Mesenchymal stem cell (in vitro differentiated cells and primary cell): ENCODE data around the gene DGAT2.

ENCODE experiments used
- DNase-seq: peaks from one replicate; pipeline ENCODE4 v3.0.0-alpha.2; 2013
- H2AFZ ChIP-seq: one replicate; pipeline ENCODE4 v1.6.1; 2013; ENCODE audit warnings: low read depth, mild to moderate bottlenecking, control low read depth, inconsistent platforms, low read length, moderate library complexity
- H2AK5ac ChIP-seq: 2 replicates; pipeline ENCODE4 v1.6.1; 2013; ENCODE audit warnings: low read length, moderate library complexity, mild to moderate bottlenecking, inconsistent platforms; ENCODE audit not compliant: severe bottlenecking
- H2BK120ac ChIP-seq: one replicate; pipeline ENCODE4 v1.6.1; 2013; ENCODE audit warnings: low read depth, mild to moderate bottlenecking, inconsistent platforms, low read length, moderate library complexity
- H2BK12ac ChIP-seq, 2 experiments: one replicate each; pipeline ENCODE4 v1.6.1; 2013; ENCODE audit warnings: inconsistent platforms in 2 of 2, low read length in 2 of 2, mild to moderate bottlenecking in 2 of 2, moderate library complexity in 2 of 2, control low read depth in 1 of 2
- H2BK15ac ChIP-seq: one replicate; pipeline ENCODE4 v1.6.1; 2013; ENCODE audit warnings: mild to moderate bottlenecking, low read depth, inconsistent platforms; ENCODE audit not compliant: poor library complexity, severe bottlenecking
- H2BK5ac ChIP-seq: 2 replicates; pipeline ENCODE4 v1.6.1; 2013; ENCODE audit warnings: low read depth, mild to moderate bottlenecking, low read length, control low read depth, inconsistent platforms; ENCODE audit not compliant: poor library complexity, severe bottlenecking
- H3K14ac ChIP-seq, 2 experiments: one replicate each; pipeline ENCODE4 v1.6.1; 2013; ENCODE audit warnings: inconsistent platforms in 2 of 2, low read length in 2 of 2, control low read depth in 1 of 2, mild to moderate bottlenecking in 1 of 2, moderate library complexity in 1 of 2
- H3K18ac ChIP-seq, 2 experiments: one replicate each; pipeline ENCODE4 v1.6.1; 2013; ENCODE audit warnings: inconsistent platforms in 2 of 2, low read length in 2 of 2, control low read depth in 1 of 2, low read depth in 1 of 2, mild to moderate bottlenecking in 1 of 2
- H3K23ac ChIP-seq, 2 experiments: one replicate each; pipeline ENCODE4 v1.6.1; 2013; ENCODE audit warnings: inconsistent platforms in 2 of 2, low read length in 2 of 2, mild to moderate bottlenecking in 2 of 2, moderate library complexity in 2 of 2, control low read depth in 1 of 2
- H3K27ac ChIP-seq: 2 replicates; pipeline ENCODE4 v1.5.1; 2013; ENCODE audit warnings: mild to moderate bottlenecking, moderate library complexity, low read length, control low read depth, inconsistent platforms; ENCODE audit not compliant: poor library complexity, severe bottlenecking
- H3K27me3 ChIP-seq, 2 experiments: 2 replicates each; pipeline versions ENCODE4 v1.6.1 to v1.7.0; 2013; ENCODE audit warnings: low read length in 2 of 2, mild to moderate bottlenecking in 2 of 2, moderate library complexity in 2 of 2, control low read depth in 1 of 2, inconsistent platforms in 1 of 2; ENCODE audit not compliant: control insufficient read depth in 1 of 2, insufficient read depth in 1 of 2
- H3K36me3 ChIP-seq, 2 experiments: 2 replicates each; pipeline versions ENCODE4 v1.6.1 to v1.7.0; 2013; ENCODE audit warnings: low read length in 2 of 2, control low read depth in 1 of 2, inconsistent platforms in 1 of 2, low read depth in 1 of 2, mild to moderate bottlenecking in 1 of 2; ENCODE audit not compliant: insufficient read depth in 2 of 2, control insufficient read depth in 1 of 2
- H3K4ac ChIP-seq, 2 experiments: one replicate each; pipeline ENCODE4 v1.6.1; 2013; ENCODE audit warnings: inconsistent platforms in 2 of 2, low read length in 2 of 2, mild to moderate bottlenecking in 2 of 2, moderate library complexity in 2 of 2, control low read depth in 1 of 2, low read depth in 1 of 2
- H3K4me1 ChIP-seq: 2 replicates; pipeline ENCODE4 v1.6.1; 2013; ENCODE audit warnings: low read depth, low read length, control low read depth; ENCODE audit not compliant: control insufficient read depth, insufficient read depth
- H3K4me2 ChIP-seq: 2 replicates; pipeline ENCODE4 v1.6.1; 2013; ENCODE audit warnings: low read length, mild to moderate bottlenecking, inconsistent platforms; ENCODE audit not compliant: poor library complexity, severe bottlenecking
- H3K4me3 ChIP-seq, 2 experiments: 2 replicates each; pipeline versions ENCODE4 v1.5.1 to v1.7.0; 2013; ENCODE audit warnings: low read length in 2 of 2, mild to moderate bottlenecking in 2 of 2, control low read depth in 1 of 2, low read depth in 1 of 2; ENCODE audit not compliant: insufficient read depth in 1 of 2
- H3K79me1 ChIP-seq: replicated peaks from 2 replicates; pipeline ENCODE4 v1.6.1; 2013; ENCODE audit warnings: mild to moderate bottlenecking, control low read depth, low read length, inconsistent platforms; ENCODE audit not compliant: poor library complexity, severe bottlenecking
- H3K9ac ChIP-seq: 2 replicates; pipeline ENCODE4 v1.7.0; 2013; ENCODE audit warnings: mild to moderate bottlenecking, low read length, moderate library complexity
- H3K9me3 ChIP-seq: 2 replicates; pipeline ENCODE4 v1.7.0; 2013; ENCODE audit warnings: mild to moderate bottlenecking, low read length; ENCODE audit not compliant: control insufficient read depth
- H4K8ac ChIP-seq: one replicate; pipeline ENCODE4 v1.6.1; 2013; ENCODE audit warnings: inconsistent platforms, mild to moderate bottlenecking, low read length, moderate library complexity
- H4K91ac ChIP-seq: one replicate; pipeline ENCODE4 v1.6.1; 2013; ENCODE audit warnings: mild to moderate bottlenecking, low read length, inconsistent platforms
- WGBS: methylation state at CpG from one replicate; pipeline ENCODE4 v1.1.7; 2013; ENCODE audit warnings: mixed read lengths; 5-methylcytosine and 5-hydroxymethylcytosine counted together

DGAT2 gene

GRCh38 chr11:75783416-75784084, 15.0 kb downstream of the DGAT2 start:
- Histone ChIP-seq H2AFZ (no peak overlapping the region), H3K4me1 (peaks cover 9% of the 10 kb centered on the region), H2BK12ac (no peak overlapping the region), H3K4ac (no peak overlapping the region), H3K9ac (no peak overlapping the region), H3K23ac (no peak overlapping the region), H3K14ac (no peak overlapping the region), H3K36me3 (peaks cover 0 to 91% of the 10 kb centered on the region in 2 experiments), H4K91ac (no peak overlapping the region), H3K18ac (no peak overlapping the region), H3K79me1 (no peaks in the 10 kb centered on the region), H3K9me3 (no peaks in the 10 kb centered on the region), H2BK120ac (no peak overlapping the region), H3K4me3 (no peak overlapping the region), H2BK5ac (no peak overlapping the region), H4K8ac (no peak overlapping the region), H3K27me3 (no peaks in the 10 kb centered on the region), H2BK15ac (no peak overlapping the region), H3K4me2 (no peak overlapping the region), H3K27ac (no peak overlapping the region), H2AK5ac (no peak overlapping the region)
- DNase-seq: no peak
- 92% methylated on average over 4 of the region's 4 CpGs for WGBS

DNA sequence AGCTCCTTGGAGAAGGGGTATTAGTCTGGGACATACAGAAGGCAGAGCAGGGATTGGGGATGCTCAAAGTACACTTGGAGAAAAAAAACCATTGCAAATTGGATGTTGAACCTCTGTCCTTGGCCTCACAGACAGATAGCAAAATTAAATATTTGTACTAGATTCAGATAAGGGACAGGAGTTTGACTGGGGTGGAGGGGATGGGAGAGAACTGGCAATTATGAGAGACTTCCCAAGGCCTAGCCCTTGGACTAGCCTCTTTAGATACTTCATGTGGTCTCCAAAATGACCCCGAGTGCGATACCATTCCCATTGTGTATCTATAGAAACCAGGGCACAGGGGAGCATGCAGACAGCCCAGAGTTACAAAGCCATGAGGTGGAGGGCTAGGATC, 15.5 kb downstream of the DGAT2 start:
- peaks cover 9% of the 10 kb centered on the region for H3K4me1 ChIP-seq

GRCh38 chr11:75784506-75784905, 15.9 kb downstream of the DGAT2 start:
- Histone ChIP-seq H3K36me3 (peaks cover 0 to 91% of the 10 kb centered on the region in 2 experiments), H2BK12ac (no peak overlapping the region), H2BK5ac (no peak overlapping the region), H3K9me3 (no peaks in the 10 kb centered on the region), H2AK5ac (no peak overlapping the region), H3K4me1 (peaks cover 9% of the 10 kb centered on the region), H2BK120ac (no peak overlapping the region), H3K23ac (no peak overlapping the region), H3K27ac (no peak overlapping the region), H4K91ac (no peak overlapping the region), H3K27me3 (no peaks in the 10 kb centered on the region), H4K8ac (no peak overlapping the region), H3K9ac (no peak overlapping the region), H3K79me1 (no peaks in the 10 kb centered on the region), H3K4ac (no peak overlapping the region), H3K14ac (no peak overlapping the region), H2AFZ (no peak overlapping the region), H2BK15ac (no peak overlapping the region), H3K18ac (no peak overlapping the region), H3K4me2 (no peak overlapping the region), H3K4me3 (no peak overlapping the region)
- no peak for DNase-seq
- WGBS: no CpG with 5 or more reads among the region's 1 CpG

More for the DNA sequence above, 15.5 kb downstream of the DGAT2 start:
- H3K4me2 ChIP-seq: no peak overlapping the region
- H4K8ac ChIP-seq: no peak overlapping the region
- H3K36me3 ChIP-seq: peaks cover 0 to 91% of the 10 kb centered on the region in 2 experiments
- no peak overlapping the region for H3K27ac ChIP-seq
- no peak overlapping the region for H2BK120ac ChIP-seq
- no peak overlapping the region for H2BK5ac ChIP-seq
- H4K91ac ChIP-seq: no peak overlapping the region
- no peaks in the 10 kb centered on the region for H3K9me3 ChIP-seq
- H3K14ac ChIP-seq: no peak overlapping the region
- no peak overlapping the region for H3K4me3 ChIP-seq
- no peaks in the 10 kb centered on the region for H3K79me1 ChIP-seq
- H3K18ac ChIP-seq: no peak overlapping the region
- no peak overlapping the region for H3K4ac ChIP-seq
- H2AK5ac ChIP-seq: no peak overlapping the region
- WGBS: 92% methylated on average over 2 of the region's 2 CpGs
- no peak for DNase-seq
- no peak overlapping the region for H3K9ac ChIP-seq
- H3K27me3 ChIP-seq: no peaks in the 10 kb centered on the region
- H3K23ac ChIP-seq: no peak overlapping the region
- H2BK12ac ChIP-seq: no peak overlapping the region
- no peak overlapping the region for H2BK15ac ChIP-seq
- H2AFZ ChIP-seq: no peak overlapping the region

DNA sequence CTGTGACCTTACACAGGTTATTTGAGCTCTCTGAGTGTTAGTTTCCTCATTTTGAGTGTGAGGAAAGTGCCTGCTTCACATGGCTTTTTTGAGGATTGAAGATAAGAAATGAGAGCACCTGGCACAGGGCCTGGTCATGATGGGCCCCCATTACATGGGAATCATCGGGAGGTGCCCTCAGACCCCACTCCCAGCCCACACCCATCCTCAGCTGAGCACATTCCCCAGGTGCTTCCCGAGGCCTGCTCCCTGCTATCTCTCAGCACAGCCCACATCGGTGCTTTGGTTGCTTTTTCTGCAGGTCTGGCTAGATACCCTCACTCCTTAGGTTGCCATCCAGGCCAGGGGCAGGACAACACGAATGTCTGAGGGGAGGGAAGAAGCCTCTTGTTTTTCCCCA, 16.6 kb downstream of the DGAT2 start:
- Histone ChIP-seq H3K4ac (no peak overlapping the region), H2AFZ (no peak overlapping the region), H3K4me2 (no peak overlapping the region), H2BK12ac (no peak overlapping the region), H3K14ac (no peak overlapping the region), H3K9ac (no peak overlapping the region), H3K18ac (no peak overlapping the region), H3K9me3 (no peaks in the 10 kb centered on the region), H2BK120ac (no peak overlapping the region), H3K79me1 (no peaks in the 10 kb centered on the region), H2AK5ac (no peak overlapping the region), H4K8ac (no peak overlapping the region), H3K27ac (no peak overlapping the region), H3K27me3 (no peaks in the 10 kb centered on the region), H3K4me3 (no peak overlapping the region), H3K4me1 (peaks cover 9% of the 10 kb centered on the region), H4K91ac (no peak overlapping the region), H2BK5ac (no peak overlapping the region), H2BK15ac (no peak overlapping the region), H3K36me3 (peaks cover 0 to 94% of the 10 kb centered on the region in 2 experiments), H3K23ac (no peak overlapping the region)
- 75% methylated on average over 4 of the region's 4 CpGs for WGBS
- no peak for DNase-seq
